HEK293 (cell line): Measurements from ENCODE around the gene CPNE5.

ENCODE experiments used
- CTCF ChIA-PET: fragments of 350-600 bp; formaldehyde crosslinking; extraction: SDS; loops from one replicate; lab custom pipeline; 2021; ENCODE audit warnings: antibody characterized with exemption; lab: Yijun Ruan, JAX
- POLR2A ChIA-PET: fragments of 300-600 bp; formaldehyde crosslinking; extraction: SDS; loops from one replicate; lab custom pipeline; 2020; ENCODE audit warnings: antibody characterized with exemption, inconsistent platforms; lab: Yijun Ruan, JAX
- H3K27ac ChIP-seq: fragments of 200-500 bp; sonication (Bioruptor generic); 2 replicates; pipeline ENCODE4 v1.5.1; 2014; ENCODE audit warnings: low read depth, low read length, control low read depth, inconsistent platforms; ENCODE audit errors: extremely low read depth
- H3K36me3 ChIP-seq, 2 experiments: fragments of 200-500 bp in 1 of 2; sonication (Bioruptor generic) in 1 of 2; 1 replicate in 1 of 2; 2 replicates in 1 of 2; pipeline ENCODE4 v1.5.1; 2014 to 2017; ENCODE audit warnings: inconsistent platforms in 2 of 2, low read length in 2 of 2; ENCODE audit not compliant: control insufficient read depth in 2 of 2, insufficient read depth in 1 of 2
- H3K4me1 ChIP-seq: fragments of 200-500 bp; sonication (Bioruptor generic); 2 replicates; pipeline ENCODE4 v1.5.1; 2014; ENCODE audit warnings: mild to moderate bottlenecking, low read length, inconsistent platforms; ENCODE audit not compliant: control insufficient read depth, insufficient read depth
- H3K4me3 ChIP-seq: 2 replicates; pipeline ENCODE4 v1.5.1; 2011; ENCODE audit warnings: low read depth, mild to moderate bottlenecking, control low read depth, low read length, moderate library complexity
- H3K9me3 ChIP-seq: fragments of 200-500 bp; sonication (Bioruptor generic); 2 replicates; pipeline ENCODE4 v1.5.1; 2014; ENCODE audit warnings: low read depth, low read length, inconsistent platforms; ENCODE audit not compliant: control insufficient read depth, insufficient read depth
- ATF2 ChIP-seq: fragments of 450-650 bp; formaldehyde crosslinking; IDR thresholded peaks from 2 replicates; pipeline ENCODE4 v1.5.1; 2016; ENCODE audit warnings: missing biosample characterization, missing genetic modification characterization, low read depth
- ELK4 ChIP-seq: IDR thresholded peaks from 2 replicates; pipeline ENCODE4 v1.6.1; 2011; ENCODE audit warnings: mild to moderate bottlenecking, low read depth, low read length, borderline replicate concordance
- HOXC10 ChIP-seq: sonication (generic); formaldehyde crosslinking; IDR thresholded peaks from 2 replicates; pipeline ENCODE4 v1.8.1; 2023; ENCODE audit warnings: mild to moderate bottlenecking, missing genetic modification reagents
- HOXD13 ChIP-seq: sonication (generic); formaldehyde crosslinking; IDR thresholded peaks from 2 replicates; pipeline ENCODE4 v1.8.0; 2022; ENCODE audit warnings: missing genetic modification reagents, borderline replicate concordance
- KLF1 ChIP-seq: fragments of 450-650 bp; formaldehyde crosslinking; IDR thresholded peaks from 2 replicates; pipeline ENCODE4 v1.5.1; 2016; ENCODE audit warnings: missing biosample characterization, missing genetic modification characterization
- KLF10 ChIP-seq: fragments of 450-650 bp; IDR thresholded peaks from 2 replicates; pipeline ENCODE4 v1.5.1; 2018; ENCODE audit warnings: missing biosample characterization, mild to moderate bottlenecking, missing genetic modification characterization
- KLF16 ChIP-seq: fragments of 450-650 bp; formaldehyde crosslinking; IDR thresholded peaks from 2 replicates; pipeline ENCODE4 v1.5.1; 2017; ENCODE audit warnings: missing biosample characterization, missing genetic modification characterization
- PBX3 ChIP-seq: sonication (generic); formaldehyde crosslinking; IDR thresholded peaks from 2 replicates; pipeline ENCODE4 v1.8.1; 2022; ENCODE audit warnings: mild to moderate bottlenecking, moderate library complexity, missing genetic modification reagents
- REPIN1 ChIP-seq: fragments of 450-650 bp; formaldehyde crosslinking; IDR thresholded peaks from 2 replicates; pipeline ENCODE4 v1.5.1; 2017; ENCODE audit warnings: missing biosample characterization, missing genetic modification characterization, low read depth
- SP2 ChIP-seq: fragments of 450-650 bp; formaldehyde crosslinking; IDR thresholded peaks from 2 replicates; pipeline ENCODE4 v1.5.1; 2016; ENCODE audit warnings: missing biosample characterization, missing genetic modification characterization
- TRIM28 ChIP-seq: IDR thresholded peaks from 2 replicates; pipeline ENCODE4 v1.6.1; 2011; ENCODE audit warnings: low read length, control low read depth, borderline replicate concordance
- YY1 ChIP-seq: fragments of 450-650 bp; formaldehyde crosslinking; IDR thresholded peaks from 2 replicates; pipeline ENCODE4 v1.5.1; 2018; ENCODE audit warnings: missing biosample characterization, missing genetic modification characterization
- ZBTB1 ChIP-seq: fragments of 450-650 bp; formaldehyde crosslinking; IDR thresholded peaks from 2 replicates; pipeline ENCODE4 v1.5.1; 2016; ENCODE audit warnings: missing biosample characterization, missing genetic modification characterization
- ZBTB48 ChIP-seq: fragments of 450-650 bp; formaldehyde crosslinking; IDR thresholded peaks from 2 replicates; pipeline ENCODE4 v1.5.1; 2016; ENCODE audit warnings: missing biosample characterization, missing genetic modification characterization
- ZBTB6 ChIP-seq: fragments of 450-650 bp; formaldehyde crosslinking; IDR thresholded peaks from 2 replicates; pipeline ENCODE4 v1.5.1; 2017; ENCODE audit warnings: missing biosample characterization, missing genetic modification characterization
- ZBTB7A ChIP-seq: fragments of 450-650 bp; formaldehyde crosslinking; IDR thresholded peaks from 2 replicates; pipeline ENCODE4 v1.5.1; 2016; ENCODE audit warnings: low read depth, missing biosample characterization, missing genetic modification characterization
- ZEB2 ChIP-seq: fragments of 450-650 bp; formaldehyde crosslinking; IDR thresholded peaks from 2 replicates; pipeline ENCODE4 v1.5.1; 2016; ENCODE audit warnings: missing biosample characterization, missing genetic modification characterization
- ZNF114 ChIP-seq: fragments of 450-650 bp; formaldehyde crosslinking; IDR thresholded peaks from 2 replicates; pipeline ENCODE4 v1.5.0; 2017; ENCODE audit warnings: missing biosample characterization, missing genetic modification characterization
- ZNF221 ChIP-seq: fragments of 450-650 bp; formaldehyde crosslinking; IDR thresholded peaks from 2 replicates; pipeline ENCODE4 v1.5.1; 2017; ENCODE audit warnings: missing biosample characterization, missing genetic modification characterization, borderline replicate concordance
- ZNF223 ChIP-seq: fragments of 450-650 bp; formaldehyde crosslinking; IDR thresholded peaks from 2 replicates; pipeline ENCODE4 v1.5.1; 2016; ENCODE audit warnings: missing biosample characterization, missing genetic modification characterization
- ZNF324 ChIP-seq: fragments of 450-650 bp; formaldehyde crosslinking; IDR thresholded peaks from 2 replicates; pipeline ENCODE4 v1.5.1; 2016; ENCODE audit warnings: missing biosample characterization, missing genetic modification characterization
- ZNF555 ChIP-seq: fragments of 450-650 bp; formaldehyde crosslinking; conservative IDR thresholded peaks from 2 replicates; pipeline ENCODE4 v1.5.1; 2017; ENCODE audit warnings: missing biosample characterization, mild to moderate bottlenecking, missing genetic modification characterization, inconsistent platforms
- ZNF558 ChIP-seq: fragments of 450-650 bp; formaldehyde crosslinking; IDR thresholded peaks from 2 replicates; pipeline ENCODE4 v1.5.1; 2016; ENCODE audit warnings: missing biosample characterization, missing genetic modification characterization
- ZNF660 ChIP-seq: fragments of 450-650 bp; IDR thresholded peaks from 2 replicates; pipeline ENCODE4 v1.5.1; 2018; ENCODE audit warnings: missing biosample characterization, mild to moderate bottlenecking, missing genetic modification characterization
- ZNF664 ChIP-seq: fragments of 450-650 bp; formaldehyde crosslinking; IDR thresholded peaks from 2 replicates; pipeline ENCODE4 v1.5.1; 2016; ENCODE audit warnings: missing biosample characterization, missing genetic modification characterization
- ZNF76 ChIP-seq: fragments of 450-650 bp; formaldehyde crosslinking; IDR thresholded peaks from 2 replicates; pipeline ENCODE4; 2016; ENCODE audit warnings: low read depth, missing biosample characterization, missing genetic modification characterization, borderline replicate concordance
- ZNF785 ChIP-seq: fragments of 450-650 bp; formaldehyde crosslinking; IDR thresholded peaks from 2 replicates; pipeline ENCODE4 v1.5.1; 2016; ENCODE audit warnings: missing biosample characterization, missing genetic modification characterization
- ZSCAN23 ChIP-seq: fragments of 450-650 bp; formaldehyde crosslinking; IDR thresholded peaks from 2 replicates; pipeline ENCODE4 v1.5.1; 2016; ENCODE audit warnings: missing biosample characterization, missing genetic modification characterization

The CPNE5 gene

GRCh38 chr6:36885461-36886401 lies 46.5 kb upstream of the CPNE5 start, which contains the start of gene C6orf89 (continued):
- TF ChIP-seq ELK4 (no peak), ZNF221 (no peak), PBX3 (CRISPR knock-in tag) (0 out of 2 replicates have a peak, but pooled peaks have one; percentile 55), ZNF558 (tag by site-specific recombination) (no peak; the same call in 1 of the 2 replicates), ZBTB48 (peak; percentile 82), ZBTB7A (tag by site-specific recombination) (peak; percentile 72; the same call in 1 of the 2 replicates), KLF10 (tag by site-specific recombination) (peak; percentile 80), KLF16 (tag by site-specific recombination) (no peak; the same call in 1 of the 2 replicates), ZBTB6 (peak; percentile 53; the same call in 1 of the 2 replicates), ZNF664 (no peak), HOXD13 (CRISPR knock-in tag) (no peak), ZNF660 (tag by site-specific recombination) (peak; percentile 70; the same call in 1 of the 2 replicates), KLF1 (tag by site-specific recombination) (peak; percentile 90), SP2 (tag by site-specific recombination) (peak; percentile 98), ZBTB1 (tag by site-specific recombination) (no peak), HOXC10 (CRISPR knock-in tag) (no peak), ZNF76 (tag by site-specific recombination) (peak; percentile 72)

GRCh38 chr6:36884610-36885009 lies 45.4 kb upstream of the CPNE5 start:
- H3K9me3 ChIP-seq: no peaks in the 10 kb centered on the region; the same call in 1 of the 2 replicates
- no peaks in the 10 kb centered on the region for H3K36me3 ChIP-seq
- H3K4me3 ChIP-seq: no peak overlapping the region
- H3K27ac ChIP-seq: no peak overlapping the region
- ChIA-PET POLR2A (interaction anchor here (1.2 to 1.8 kb wide), 3 partner anchors 10 to 133 kb away, joined by 3 to 35 read pairs (median 10); partner anchors contain the start of gene PPIL1), CTCF (interaction anchor here (0.6 to 16.0 kb wide), 24 partner anchors 10 to 844 kb away, joined by 3 to 216 read pairs (median 6); partner anchors contain the start of gene PPIL1)
- H3K4me1 ChIP-seq: peaks cover 3% of the 10 kb centered on the region; the same call in 1 of the 2 replicates
- TF ChIP-seq ZNF324 (no peak), REPIN1 (tag by site-specific recombination) (no peak), ATF2 (no peak), ZNF555 (tag by site-specific recombination) (no peak), KLF10 (tag by site-specific recombination) (no peak), ZNF223 (tag by site-specific recombination) (no peak), ZSCAN23 (no peak), ZNF785 (tag by site-specific recombination) (no peak), ZEB2 (tag by site-specific recombination) (no peak), ELK4 (no peak), YY1 (tag by site-specific recombination) (no peak), ZNF114 (tag by site-specific recombination) (no peak), TRIM28 (no peak)
